OCI-LY1 (cell line): ENCODE results near the gene TMEM44.

ENCODE experiments used
- CTCF ChIP-seq: fragments of 200-600 bp; sonication (generic), shearing (Covaris generic); IDR thresholded peaks from 2 replicates; pipeline ENCODE4 v1.5.1; 2017; ENCODE audit warnings: mild to moderate bottlenecking, antibody characterized with exemption, low read length, moderate library complexity, mixed read lengths
- EZH2 ChIP-seq: fragments of 200-600 bp; sonication (generic), shearing (Covaris generic); IDR thresholded peaks from 2 replicates; pipeline ENCODE4 v1.8.0; 2017; ENCODE audit warnings: borderline replicate concordance, mixed run types, mild to moderate bottlenecking, antibody characterized with exemption, low read length, moderate library complexity, mixed read lengths

- TF ChIP-seq CTCF, result peak; percentile 38; the same call in 1 of the 2 replicates
- TF ChIP-seq EZH2, result no peak
Measured at GRCh38 chr3:194604837-194605236, 28.4 kb downstream of the TMEM44 start.
